Right lobe of liver (tissue), 6 donors: ENCODE measurements around the gene TPM4. TPM values are rescaled to one million over a fixed set of nuclear protein-coding genes. Genes with fewer than 3 reads are reported as not detected.
A peak's percentile ranks its signal among the peaks of the same experiment; 100 is the strongest.

Source experiments
- ATAC-seq, 4 donors: fragments of 200-7000 bp; cut with Tn5 transposase; one replicate each; pipeline ENCODE4 v1.9.1; 2020; ENCODE audit warnings: mild to moderate bottlenecking in 4 of 4, moderate library complexity in 4 of 4
- DNase-seq, 3 donors: peaks; one replicate each; pipeline ENCODE4 v3.0.0-alpha.2; 2020
- H3K27ac ChIP-seq, 3 donors: fragments of 200-600 bp; one replicate each; pipeline ENCODE4 v1.8.0; 2022
- H3K27me3 ChIP-seq, 2 donors: fragments of 200-600 bp; one replicate each; pipeline ENCODE4 v1.8.0; 2022
- H3K36me3 ChIP-seq, 4 donors: fragments of 200-600 bp; sonication (generic) in 1 of 4; one replicate each; pipeline versions ENCODE4 v1.5.1 to v1.8.0; 2017 to 2022; ENCODE audit warnings: control low read depth in 1 of 4
- H3K4me1 ChIP-seq, 4 donors: fragments of 200-600 bp; sonication (generic) in 1 of 4; one replicate each; pipeline versions ENCODE4 v1.5.1 to v1.8.0; 2017 to 2022; ENCODE audit warnings: control low read depth in 1 of 4
- H3K4me3 ChIP-seq, 3 donors: fragments of 200-600 bp; one replicate each; pipeline ENCODE4 v1.8.0; 2022
- H3K9me3 ChIP-seq, 4 donors: fragments of 200-600 bp; sonication (generic) in 1 of 4; one replicate each; pipeline versions ENCODE4 v1.5.1 to v1.8.0; 2017 to 2022; ENCODE audit warnings: control low read depth in 1 of 4
- POLR2A ChIP-seq: fragments of 450-650 bp; IDR thresholded peaks from one replicate; pipeline ENCODE4 v1.6.1; 2017; ENCODE audit warnings: antibody characterized with exemption, mild to moderate bottlenecking
- WGBS: methylation state at CpG from one replicate; pipeline ENCODE4 v1.1.6; 2018; ENCODE audit warnings: low coverage, low lambda C conversion rate; ENCODE audit not compliant: insufficient coverage; ENCODE audit errors: missing lambda C conversion rate; 5-methylcytosine and 5-hydroxymethylcytosine counted together
- intact Hi-C, 2 donors: fragments of 100-400 bp; cut with DNase I; formaldehyde crosslinking; loops; one replicate each; pipeline versions ENCODE4 v1.11.2 to v1.14.1; 2022
- total RNA-seq, 6 experiments: library from RNA; depleted of rRNA in 2 of 6; stranded (reverse); fragments of >200 nt in 2 of 6; fragmentation: NEBNext Ultra II Directional in 3 of 6; extraction: Animal tissue kit (Norgen Biotek cat#: 25700) in 3 of 6; gene quantifications; one replicate each; pipeline versions ENCODE4 v1.1.0 to v1.2.4, GENCODE V29; 2016 to 2023
- TF ChIP-seq, protein P1 (sequence below), 4 donors: fragments of 200-600 bp in 3 of 4; fragments of 450-650 bp in 1 of 4; IDR thresholded peaks; one replicate each; pipeline versions ENCODE4 v1.5.1 to v1.8.0; 2016 to 2022; ENCODE audit warnings: antibody characterized with exemption in 4 of 4, mild to moderate bottlenecking in 2 of 4
- donor health status: DM: no; HTN: yes; CAD: no.
- donor health status: DM: no; HTN: no; CAD: no.
- donor health status: DM: no; HTN: no; CAD: no.
- donor health status: DM: no; HTN: yes; CAD: no.
- donor health status: DM: no; HTN: yes; CAD: no.

The TPM4 gene
- total RNA-seq, 6 experiments from 2014 or later, result 13.7 to 90.2 (median 45.6) TPM

DNA sequence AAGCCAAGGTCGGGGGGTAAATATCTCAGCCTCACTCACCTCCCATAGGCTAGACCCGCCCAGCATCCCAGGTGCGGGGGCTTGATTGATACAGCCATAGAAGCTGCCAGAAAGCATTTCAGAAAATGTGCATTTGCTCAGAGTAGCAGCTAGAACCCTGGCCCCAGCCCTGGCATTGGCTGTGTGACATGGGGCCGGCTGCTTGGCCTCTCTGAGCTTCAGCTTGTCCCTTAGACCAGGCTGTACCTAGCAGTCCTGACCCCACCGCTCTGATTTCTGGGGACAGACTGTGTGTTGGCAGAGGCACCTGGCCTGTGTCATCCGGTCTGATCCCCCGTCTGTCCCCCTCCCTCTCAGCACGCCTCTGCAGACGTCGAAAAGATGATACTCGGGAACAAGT is 50.8 kb downstream of the TPM4 start:
- DNase-seq (no peak), ATAC-seq (no peak)
- no peak overlapping the region for H3K27ac ChIP-seq
- no peak overlapping the region for H3K4me3 ChIP-seq
- no peaks in the 10 kb centered on the region for H3K27me3 ChIP-seq
- WGBS, result 83% methylated on average over 8 of the region's 11 CpGs
- no peaks in the 10 kb centered on the region for H3K4me1 ChIP-seq
- TF ChIP-seq, protein P1, sequence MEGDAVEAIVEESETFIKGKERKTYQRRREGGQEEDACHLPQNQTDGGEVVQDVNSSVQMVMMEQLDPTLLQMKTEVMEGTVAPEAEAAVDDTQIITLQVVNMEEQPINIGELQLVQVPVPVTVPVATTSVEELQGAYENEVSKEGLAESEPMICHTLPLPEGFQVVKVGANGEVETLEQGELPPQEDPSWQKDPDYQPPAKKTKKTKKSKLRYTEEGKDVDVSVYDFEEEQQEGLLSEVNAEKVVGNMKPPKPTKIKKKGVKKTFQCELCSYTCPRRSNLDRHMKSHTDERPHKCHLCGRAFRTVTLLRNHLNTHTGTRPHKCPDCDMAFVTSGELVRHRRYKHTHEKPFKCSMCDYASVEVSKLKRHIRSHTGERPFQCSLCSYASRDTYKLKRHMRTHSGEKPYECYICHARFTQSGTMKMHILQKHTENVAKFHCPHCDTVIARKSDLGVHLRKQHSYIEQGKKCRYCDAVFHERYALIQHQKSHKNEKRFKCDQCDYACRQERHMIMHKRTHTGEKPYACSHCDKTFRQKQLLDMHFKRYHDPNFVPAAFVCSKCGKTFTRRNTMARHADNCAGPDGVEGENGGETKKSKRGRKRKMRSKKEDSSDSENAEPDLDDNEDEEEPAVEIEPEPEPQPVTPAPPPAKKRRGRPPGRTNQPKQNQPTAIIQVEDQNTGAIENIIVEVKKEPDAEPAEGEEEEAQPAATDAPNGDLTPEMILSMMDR (IDR thresholded peaks at IDR 0.05), result no peak
- TF ChIP-seq POLR2A, result no peak
- intact Hi-C loops, result no loop called here
- H3K36me3 ChIP-seq, result peaks cover 6 to 73% (median 41%) of the 10 kb centered on the region in 4 donors
- H3K9me3 ChIP-seq, result no peaks in the 10 kb centered on the region

DNA sequence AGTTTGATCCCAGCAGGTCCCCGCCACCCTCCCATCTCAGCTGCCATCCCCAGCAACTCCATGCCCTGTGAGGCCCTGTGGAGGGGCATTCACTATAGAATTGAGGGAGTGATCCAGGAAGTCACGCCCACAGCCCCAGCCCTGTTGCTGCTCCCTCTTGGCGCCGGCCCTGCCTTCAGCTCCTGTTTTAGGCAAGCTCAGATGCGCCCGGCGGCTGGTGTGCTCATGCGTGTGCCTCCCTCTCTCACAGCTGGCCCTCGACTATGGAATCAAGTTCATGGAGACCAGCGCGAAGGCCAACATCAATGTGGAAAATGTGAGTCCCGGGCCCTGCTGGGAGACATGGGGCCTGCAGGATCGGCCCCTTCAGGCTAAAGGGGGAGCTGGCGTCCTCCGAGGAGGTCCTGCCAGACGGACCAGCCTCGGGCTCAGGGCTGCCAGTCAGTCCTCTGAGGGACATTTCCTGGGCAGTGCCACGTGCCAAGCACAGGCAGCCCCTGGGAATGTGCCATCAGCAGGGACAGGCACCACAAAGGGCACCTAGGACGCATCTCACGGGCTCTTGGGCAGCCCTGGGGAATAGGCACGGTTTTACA is 51.6 kb downstream of the TPM4 start:
- H3K4me1 ChIP-seq, result no peaks in the 10 kb centered on the region
- peaks cover 6 to 73% (median 38%) of the 10 kb centered on the region in 4 donors for H3K36me3 ChIP-seq
- H3K27ac ChIP-seq, result no peak overlapping the region
- DNase-seq, result no peak
- no peaks in the 10 kb centered on the region for H3K27me3 ChIP-seq
- intact Hi-C loops, result no loop called here
- no peak overlapping the region for H3K4me3 ChIP-seq
- no peaks in the 10 kb centered on the region for H3K9me3 ChIP-seq
- TF ChIP-seq, protein P1 (IDR thresholded peaks at IDR 0.05), result no peak
- TF ChIP-seq POLR2A, result no peak
- ATAC-seq, result no peak
- WGBS, result no CpG with 5 or more reads among the region's 21 CpGs

- intact Hi-C loops, result no loop called here
- Histone ChIP-seq H3K4me1 (no peaks in the 10 kb centered on the region), H3K9me3 (no peaks in the 10 kb centered on the region), H3K27me3 (no peaks in the 10 kb centered on the region), H3K36me3 (peaks cover 0 to 50% (median 28%) of the 10 kb centered on the region in 4 donors), H3K4me3 (no peak overlapping the region), H3K27ac (no peak overlapping the region)
- ATAC-seq (no peak), DNase-seq (no peak)
- TF ChIP-seq, protein P1 (IDR thresholded peaks at IDR 0.05), result no peak
- WGBS, result 73% methylated on average over 3 of the region's 3 CpGs
Observed at GRCh38 chr19:16131648-16132047, 55.4 kb downstream of the TPM4 start.

DNA sequence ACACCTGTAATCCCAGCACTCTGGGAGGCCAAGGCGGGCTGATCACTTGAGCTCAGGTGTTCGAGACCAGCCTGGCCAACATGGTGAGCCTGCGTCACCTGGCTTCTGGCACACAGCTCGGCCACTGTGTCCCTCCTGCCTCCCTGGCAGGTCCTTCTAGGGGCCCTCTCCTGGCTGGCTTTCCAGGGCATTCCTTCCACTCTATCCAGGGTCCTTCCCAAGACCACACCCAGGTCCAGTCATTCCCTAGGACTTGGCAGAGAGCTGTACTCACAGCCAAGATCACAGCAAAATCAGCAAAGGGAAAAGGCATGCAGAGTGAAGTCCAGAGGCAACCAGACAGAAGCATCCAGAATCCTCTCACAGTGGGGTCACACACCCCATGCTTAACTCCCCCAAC is 57.5 kb downstream of the TPM4 start:
- Histone ChIP-seq H3K4me1 (no peaks in the 10 kb centered on the region), H3K27ac (no peak overlapping the region), H3K36me3 (peaks cover 0 to 30% (median 13%) of the 10 kb centered on the region in 4 donors), H3K9me3 (no peaks in the 10 kb centered on the region), H3K27me3 (no peaks in the 10 kb centered on the region), H3K4me3 (no peak overlapping the region)
- DNase-seq (no peak), ATAC-seq (peak in 1 of 4 donors; percentile 11)
- intact Hi-C loops, result no loop called here
- TF ChIP-seq, protein P1 (IDR thresholded peaks at IDR 0.05), result no peak
- TF ChIP-seq POLR2A, result no peak
- WGBS, result no CpG with 5 or more reads among the region's 4 CpGs
